ENCODE measurements around the gene DAPK2.

Gene DAPK2

DNA sequence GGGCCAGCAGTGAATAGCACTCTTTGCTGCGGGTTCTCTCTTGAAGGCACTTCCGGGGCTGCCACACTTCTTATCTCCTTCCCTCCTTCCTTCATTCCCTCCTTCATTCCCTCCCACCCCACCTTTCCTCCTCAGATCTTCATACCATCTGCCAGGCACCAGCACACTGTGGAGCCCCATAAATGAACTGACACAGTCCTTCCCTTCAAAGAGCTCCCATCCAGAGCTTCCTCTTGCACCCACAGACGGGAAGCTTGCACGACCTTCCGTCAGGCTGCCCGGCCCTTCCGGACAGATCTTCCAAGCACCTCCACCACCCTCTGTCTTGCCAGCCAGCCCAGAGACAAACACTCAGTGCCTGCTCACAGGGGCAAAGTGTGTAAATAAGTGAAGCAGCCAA, 147.1 kb downstream of the DAPK2 start:
- no peak for DNase-seq (ENCODE audit: low read depth in 3 of 3, low spot score in 1 of 3)

DNA sequence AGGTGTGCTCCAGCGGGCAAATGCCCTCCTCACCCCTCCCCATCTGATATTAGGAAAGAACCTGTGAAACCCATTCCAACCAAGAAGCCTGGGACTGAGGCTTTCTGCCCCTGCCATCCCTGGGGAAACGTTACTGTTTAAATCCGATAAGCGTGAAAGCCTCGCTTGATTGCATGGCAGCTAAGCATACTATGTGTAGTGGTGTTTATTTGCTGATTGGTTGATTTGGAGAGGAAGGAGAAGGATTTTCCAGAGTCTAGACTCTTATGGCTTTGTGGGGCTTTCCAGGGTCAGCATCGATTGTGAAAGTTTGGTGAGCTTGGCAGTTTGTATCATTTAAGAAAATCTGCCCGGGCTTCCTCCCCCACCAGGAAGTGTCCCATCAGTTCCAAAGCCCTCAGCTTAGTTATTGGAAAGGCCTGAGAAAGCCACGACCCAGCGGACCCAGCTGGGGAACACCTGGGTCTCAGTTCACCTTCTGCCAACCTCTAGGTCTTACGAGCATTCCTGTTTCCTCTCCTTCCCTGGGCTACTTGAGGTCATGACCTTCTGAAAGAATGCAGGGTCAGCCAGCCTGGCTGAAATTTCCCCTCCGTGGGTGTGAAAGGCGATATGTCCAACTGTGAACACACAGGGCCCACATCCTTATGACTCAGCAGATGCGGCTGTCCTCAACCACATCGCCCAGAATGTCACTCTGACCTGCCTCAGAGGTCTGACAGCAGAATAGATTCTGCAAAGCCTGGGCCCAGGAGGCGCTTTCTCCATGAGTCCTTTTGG, 149.8 kb downstream of the DAPK2 start:
- DNase-seq (ENCODE audit: low read depth in 3 of 3, low spot score in 1 of 3), result no peak

DNA sequence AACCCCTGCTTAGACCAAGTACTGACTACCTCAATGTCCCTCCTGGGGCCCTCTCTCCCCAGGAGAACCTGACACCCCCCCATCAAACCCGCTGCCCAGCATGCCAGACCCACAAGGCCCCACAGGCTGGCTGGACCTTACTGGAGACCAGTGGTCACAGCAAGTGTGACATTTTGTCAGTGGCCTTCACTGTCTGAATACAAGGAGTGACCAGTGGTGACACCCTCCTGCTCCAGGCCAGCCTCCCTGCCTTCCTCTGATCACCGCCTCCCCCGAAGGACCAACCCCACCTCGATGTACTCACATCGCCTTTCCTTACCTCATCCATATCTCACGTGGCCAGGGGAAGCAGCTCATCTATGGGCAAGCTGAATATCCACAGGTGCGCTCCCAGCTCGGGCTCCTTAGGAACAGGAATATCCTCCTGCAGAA, 150.5 kb downstream of the DAPK2 start:
- no peak for DNase-seq (ENCODE audit: low read depth in 3 of 3, low spot score in 1 of 3)

DNA sequence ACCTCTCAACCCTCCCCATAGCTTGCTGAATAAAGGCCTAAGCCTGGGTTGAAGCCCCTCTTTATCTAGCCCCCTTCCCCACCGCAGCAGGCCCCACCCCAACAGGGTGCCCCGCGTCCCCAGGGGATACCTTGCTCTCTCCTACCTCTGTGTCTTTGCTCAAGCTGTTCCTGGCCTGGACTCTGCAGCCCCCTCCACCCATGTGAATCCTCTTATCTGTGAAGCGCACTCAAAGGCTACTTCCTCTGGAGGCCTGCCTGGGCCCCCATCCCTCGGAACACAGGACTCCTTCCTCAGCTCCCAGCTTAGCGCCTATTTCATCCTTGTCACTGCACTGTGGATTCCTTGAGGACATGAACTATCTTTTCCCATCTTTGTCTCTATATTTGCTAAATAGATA, 151.1 kb downstream of the DAPK2 start:
- DNase-seq (ENCODE audit: low read depth in 3 of 3, low spot score in 1 of 3), result no peak

DNA sequence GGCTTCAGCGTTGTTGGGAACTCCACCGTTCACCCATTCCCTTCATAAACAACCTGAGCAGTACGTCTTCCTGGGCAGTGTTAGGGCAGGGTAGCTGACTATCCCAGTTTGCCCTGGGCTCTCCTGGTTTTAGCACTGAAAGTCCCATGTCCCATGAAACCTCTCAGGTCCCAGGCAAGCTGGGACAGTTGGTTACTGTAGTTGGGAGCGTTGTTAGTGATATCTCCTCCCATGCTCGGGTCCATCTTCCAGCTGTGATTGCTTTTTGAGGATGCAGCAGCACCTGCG, 151.7 kb downstream of the DAPK2 start:
- DNase-seq (ENCODE audit: low read depth in 3 of 3, low spot score in 1 of 3), result no peak

DNA sequence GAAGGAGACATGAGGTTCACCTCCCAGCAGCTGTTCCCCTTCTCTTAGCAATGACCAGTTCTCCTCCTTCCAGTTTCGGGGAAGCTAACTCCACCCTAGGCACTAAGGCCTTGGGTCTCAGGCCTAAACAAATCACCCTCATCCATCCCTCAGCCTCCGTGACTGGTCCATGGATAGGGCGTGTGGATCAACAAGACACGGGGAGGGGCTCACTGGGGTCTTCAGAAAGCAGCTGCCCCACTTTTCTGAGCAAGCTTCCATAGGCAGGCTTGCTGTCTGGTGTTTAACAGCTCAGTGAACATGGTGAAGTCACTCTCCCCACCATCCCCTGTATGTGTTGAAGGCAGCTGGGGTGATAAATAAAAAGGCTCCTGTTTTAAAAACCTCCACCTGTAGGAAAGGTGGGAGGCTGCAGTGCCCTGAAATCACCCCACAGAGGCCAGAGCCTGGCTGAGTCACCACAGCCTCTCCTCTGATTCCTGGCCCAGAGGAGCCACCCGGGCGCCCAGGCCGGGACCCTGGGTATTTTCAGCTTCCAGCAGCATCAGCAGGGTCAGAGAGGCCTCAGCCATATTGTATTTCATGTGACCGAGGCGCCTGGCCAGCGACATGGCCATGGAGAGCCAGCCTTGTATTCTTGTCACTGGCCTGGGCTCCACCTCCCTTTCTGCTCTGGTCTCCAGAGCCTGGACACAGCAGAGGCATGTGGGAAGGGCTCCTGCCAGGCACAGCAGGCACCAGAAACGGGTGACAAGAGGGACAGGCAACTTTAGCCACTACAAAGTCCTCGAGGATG, 152.2 kb downstream of the DAPK2 start:
- DNase-seq (ENCODE audit: low read depth in 3 of 3, low spot score in 1 of 3), result no peak

DNA sequence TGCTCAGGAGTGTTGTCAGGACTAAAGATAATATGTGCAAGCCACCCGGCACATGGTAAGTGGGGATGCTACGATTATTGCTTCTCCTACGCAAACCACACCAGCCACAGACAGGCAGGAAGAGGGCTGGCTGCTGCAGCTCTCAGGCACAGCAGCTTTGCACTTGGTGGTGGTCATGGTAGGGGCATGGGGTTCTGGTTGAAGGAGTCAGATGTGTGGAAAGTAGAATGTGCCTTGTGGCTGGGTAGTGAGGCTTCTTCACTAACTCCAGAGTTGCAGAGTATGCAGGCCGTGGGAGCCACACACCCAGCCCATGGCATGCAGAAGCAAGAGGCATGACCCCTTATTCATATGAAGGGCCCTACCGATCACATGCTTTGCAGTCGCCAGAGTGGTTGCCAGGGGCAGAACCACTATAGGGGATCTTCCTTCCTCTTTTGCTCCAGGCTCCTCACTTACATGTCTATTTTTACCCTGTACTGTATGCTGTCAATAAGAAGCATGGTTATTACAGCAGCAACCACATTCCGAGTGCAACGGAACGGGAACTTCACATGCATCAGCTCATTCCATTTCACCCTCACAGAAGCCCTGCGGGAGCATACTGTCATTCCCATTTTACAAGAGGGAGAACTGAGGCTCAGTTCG, 153.4 kb downstream of the DAPK2 start:
- peak; percentile 27 to 45 (median 43) for DNase-seq (ENCODE audit: low read depth in 3 of 3, low spot score in 1 of 3)

DNA sequence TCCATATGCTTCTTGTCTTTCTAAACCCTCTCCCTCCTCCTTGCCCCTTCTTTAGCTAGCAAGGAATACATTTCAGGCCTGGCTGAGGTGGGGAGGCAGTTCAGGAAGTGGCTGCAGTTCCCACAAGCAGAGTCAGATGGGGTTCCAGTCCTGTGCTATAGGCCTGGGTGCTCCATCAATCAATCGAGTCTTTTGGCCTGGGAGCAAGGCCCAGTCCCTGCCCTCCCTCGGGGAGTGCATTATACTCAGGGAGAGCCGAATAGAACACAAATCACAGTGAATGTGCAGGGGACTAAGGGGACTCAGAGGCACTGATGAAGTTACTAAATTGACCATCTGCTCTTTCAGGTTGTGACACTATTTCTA, 154.5 kb downstream of the DAPK2 start:
- no peak for DNase-seq (ENCODE audit: low read depth in 3 of 3, low spot score in 1 of 3)

DNA sequence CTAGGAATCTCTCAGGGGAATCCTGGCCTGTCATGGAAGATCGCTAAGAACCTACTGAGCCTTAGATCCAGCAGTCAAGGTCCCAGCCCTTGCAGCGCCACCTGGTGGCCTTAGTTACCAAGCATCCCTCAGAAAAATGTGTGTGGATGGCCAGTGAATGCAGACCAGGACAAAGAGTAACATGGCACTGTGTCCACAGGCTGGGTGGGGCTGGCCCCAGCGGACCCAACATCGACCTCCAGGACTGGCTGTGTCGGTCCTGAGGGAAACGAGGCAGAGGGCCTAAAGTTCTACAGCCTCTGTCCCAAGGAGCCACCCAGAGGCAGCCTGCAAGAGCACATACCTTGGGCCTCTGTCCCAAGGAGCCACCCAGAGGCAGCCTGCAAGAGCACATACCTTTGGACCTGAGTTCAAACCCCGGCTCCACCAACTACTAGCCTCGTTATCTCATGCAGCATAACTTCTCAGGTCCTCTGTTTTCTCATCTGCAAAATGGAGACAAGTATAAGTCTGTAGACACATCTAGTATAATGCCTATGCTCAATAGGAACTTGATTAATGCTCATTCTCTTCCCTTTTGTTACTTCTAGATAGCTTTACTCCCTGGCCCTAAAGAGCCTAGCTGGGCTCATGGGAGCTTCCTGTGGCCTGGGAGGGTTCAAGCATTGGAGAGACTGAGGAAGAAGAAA, 155.1 kb downstream of the DAPK2 start:
- peak; percentile 29 to 71 (median 47) for DNase-seq (ENCODE audit: low read depth in 3 of 3, low spot score in 1 of 3)

DNA sequence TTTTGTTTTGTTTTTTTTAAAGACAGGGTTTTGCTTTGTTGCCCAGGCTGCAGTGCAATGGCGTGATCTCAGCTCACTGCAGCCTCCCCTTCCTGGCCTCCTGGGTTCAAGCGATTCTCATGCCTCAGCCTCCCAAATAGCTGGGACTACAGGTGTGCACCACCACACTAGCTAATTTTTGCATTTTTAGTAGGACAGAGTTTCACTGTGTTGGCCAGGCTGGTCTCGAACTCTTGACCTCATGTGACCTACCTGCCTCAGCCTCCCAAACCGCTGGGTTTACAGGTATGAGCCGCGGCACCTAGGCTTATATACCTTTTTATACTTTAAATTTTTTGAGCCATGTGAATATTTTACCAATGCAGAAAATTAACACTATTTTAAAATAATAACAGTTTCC, 155.7 kb downstream of the DAPK2 start:
- DNase-seq (ENCODE audit: low read depth in 3 of 3, low spot score in 1 of 3), result no peak

DNA sequence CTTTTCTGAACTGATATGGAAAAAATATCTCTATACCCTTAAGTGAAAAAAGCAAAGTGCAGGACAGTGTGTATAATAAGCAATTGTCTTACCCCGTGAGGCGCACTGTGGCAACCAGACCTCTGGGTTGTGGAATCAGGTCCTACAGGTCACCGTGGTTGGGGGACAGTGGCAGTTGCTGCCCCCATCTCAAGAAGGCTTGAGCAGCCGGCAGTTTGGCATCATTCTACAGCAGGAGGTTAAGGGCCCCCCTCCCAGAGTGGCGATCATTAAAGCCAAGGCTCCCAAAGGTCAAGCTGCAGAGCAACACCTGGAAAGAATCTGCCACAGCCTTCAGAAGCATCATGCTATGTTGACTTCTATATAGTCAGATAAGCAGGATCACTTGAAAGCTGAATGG, 156.5 kb downstream of the DAPK2 start:
- no peak for DNase-seq (ENCODE audit: low read depth in 3 of 3, low spot score in 1 of 3)

DNA sequence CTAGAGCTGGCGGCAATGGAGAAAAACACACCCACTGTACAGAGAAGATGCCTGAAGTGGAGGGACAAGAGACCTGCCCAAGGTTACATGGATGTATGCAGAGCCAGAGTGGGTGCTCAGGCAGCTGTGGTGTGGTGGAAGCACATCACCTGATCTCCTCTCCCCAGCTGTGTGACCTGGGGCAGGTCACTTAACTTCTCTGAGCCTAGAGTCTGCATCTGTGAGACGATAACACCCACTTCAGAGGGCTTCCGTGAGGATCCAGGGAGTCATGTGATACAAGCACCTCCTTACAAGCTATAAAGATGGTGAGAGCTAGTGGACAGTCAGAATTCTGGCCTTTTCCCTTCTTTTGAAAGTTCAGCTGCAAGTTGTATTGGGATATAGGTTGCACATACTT, 157.5 kb downstream of the DAPK2 start:
- no peak for DNase-seq (ENCODE audit: low read depth in 3 of 3, low spot score in 1 of 3)

DNA sequence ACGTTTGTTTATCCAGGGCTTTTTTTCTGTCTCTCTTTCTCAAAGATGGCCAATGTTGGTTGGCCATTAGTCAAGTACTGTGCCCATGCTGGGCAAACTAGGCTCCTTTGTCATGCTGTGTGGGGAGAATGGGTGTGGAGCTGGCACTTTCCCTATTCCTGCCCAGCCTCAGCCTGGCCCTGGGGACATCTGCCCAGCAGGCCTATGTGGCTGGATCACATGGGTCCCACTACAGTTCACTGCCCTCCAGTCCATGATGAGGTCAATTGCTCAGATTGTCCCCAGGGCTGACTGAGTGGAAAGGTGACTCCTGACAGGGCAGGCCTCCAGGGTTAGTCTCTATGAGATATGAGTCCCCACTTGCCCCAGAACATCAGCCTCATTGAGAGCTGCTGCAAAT, 158.1 kb downstream of the DAPK2 start:
- DNase-seq (ENCODE audit: low read depth in 3 of 3, low spot score in 1 of 3), result no peak

DNA sequence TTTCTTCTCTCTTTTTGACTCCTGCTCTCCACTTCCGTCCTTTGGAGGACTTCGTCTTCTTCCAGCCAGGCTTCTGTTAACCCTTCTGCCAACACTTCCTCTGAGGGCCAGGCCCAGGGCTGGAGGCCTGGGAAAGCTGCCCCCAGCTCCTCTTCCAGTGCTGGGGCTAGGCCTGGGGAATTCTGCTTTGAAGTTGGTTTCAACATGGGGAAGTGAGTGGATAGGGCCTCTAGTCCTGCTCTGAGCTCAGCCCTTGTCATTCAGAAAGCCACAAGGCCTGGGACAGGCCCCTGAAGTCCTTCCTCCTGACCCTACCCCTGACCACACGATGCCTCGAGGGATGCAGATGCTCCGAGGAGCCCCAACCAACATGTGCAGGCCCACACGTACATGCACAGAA, 158.7 kb downstream of the DAPK2 start:
- DNase-seq (ENCODE audit: low read depth in 3 of 3, low spot score in 1 of 3), result no peak

DNA sequence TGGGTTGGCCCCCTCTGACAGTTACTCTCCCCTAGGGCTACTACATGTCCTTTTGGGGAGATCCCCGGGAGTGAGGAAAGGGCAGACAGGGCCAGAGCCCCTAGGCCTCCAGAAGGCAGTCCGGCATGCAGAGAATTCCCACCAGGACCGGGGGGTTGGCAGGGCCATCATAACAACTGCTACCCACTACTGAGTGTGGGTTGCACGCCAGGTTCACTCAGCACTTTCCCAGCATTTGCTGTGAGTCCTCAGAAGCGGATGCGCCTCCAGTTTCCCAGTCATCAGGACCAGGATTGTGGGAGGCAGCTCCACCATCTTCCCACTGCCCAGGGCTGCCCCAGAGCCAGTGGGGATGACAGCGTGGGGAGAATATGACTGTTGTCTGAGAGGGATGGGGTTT, 161.3 kb downstream of the DAPK2 start:
- DNase-seq (ENCODE audit: low read depth in 3 of 3, low spot score in 1 of 3), result no peak

DNA sequence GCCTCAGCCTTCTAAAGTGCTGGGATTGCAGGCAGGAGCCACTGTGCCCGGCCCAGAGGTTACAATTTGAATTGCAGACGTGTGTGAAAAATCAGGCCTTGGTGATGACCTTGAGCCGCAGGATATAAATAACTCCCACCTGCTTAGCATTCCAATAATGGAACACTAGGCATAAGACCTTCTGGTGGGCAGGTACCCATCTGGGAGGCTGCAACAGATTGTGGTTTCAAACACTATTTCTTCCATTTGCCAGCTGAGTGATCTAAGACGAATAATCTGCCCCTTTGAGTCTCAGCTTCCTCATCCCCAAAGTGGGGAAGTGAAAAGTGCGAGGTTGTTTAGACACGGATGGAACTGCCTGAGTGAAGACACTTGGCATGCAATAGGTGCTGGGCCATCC, 164.9 kb downstream of the DAPK2 start:
- DNase-seq (ENCODE audit: low read depth in 3 of 3, low spot score in 1 of 3), result no peak

DNA sequence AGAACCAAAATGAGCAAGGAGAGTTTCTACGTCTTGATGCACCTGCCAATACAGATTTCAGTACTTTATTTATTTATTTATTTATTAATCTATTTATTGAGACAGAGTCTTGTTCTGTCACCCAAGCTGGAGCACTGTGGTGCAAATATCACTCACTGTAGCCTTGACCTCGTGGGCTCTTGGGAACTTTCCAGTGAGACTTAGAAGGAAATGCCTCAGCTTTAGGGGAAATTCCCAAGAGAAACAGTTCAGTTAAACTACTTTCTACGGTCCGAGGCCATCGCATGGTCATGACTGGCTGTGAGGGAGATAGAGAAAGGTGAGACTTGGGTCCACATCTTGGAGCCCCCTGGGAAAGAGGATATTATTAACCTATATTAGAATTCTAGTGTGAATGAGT, 165.5 kb downstream of the DAPK2 start:
- no peak for DNase-seq (ENCODE audit: low read depth in 3 of 3, low spot score in 1 of 3)

DNA sequence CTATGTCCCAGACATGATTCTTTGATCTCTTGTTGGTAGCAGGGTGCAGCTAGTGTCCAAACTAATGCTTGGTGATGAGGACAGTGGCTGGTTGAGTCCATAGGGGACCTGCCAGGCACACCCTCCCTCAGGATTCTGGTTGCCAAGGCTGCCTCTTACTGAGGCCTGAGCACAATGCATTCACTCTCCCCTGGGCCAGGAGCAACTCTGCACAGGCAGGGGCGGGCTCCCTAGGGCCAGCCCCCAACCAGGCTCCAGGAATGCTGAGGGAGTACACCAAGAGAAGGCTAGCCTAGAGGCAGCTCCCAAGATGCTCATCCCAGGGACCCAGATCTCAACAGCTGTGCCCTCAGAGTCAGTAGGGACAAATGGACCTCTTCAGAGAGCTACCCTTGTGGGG, 166.3 kb downstream of the DAPK2 start:
- DNase-seq (ENCODE audit: low read depth in 3 of 3, low spot score in 1 of 3), result no peak

DNA sequence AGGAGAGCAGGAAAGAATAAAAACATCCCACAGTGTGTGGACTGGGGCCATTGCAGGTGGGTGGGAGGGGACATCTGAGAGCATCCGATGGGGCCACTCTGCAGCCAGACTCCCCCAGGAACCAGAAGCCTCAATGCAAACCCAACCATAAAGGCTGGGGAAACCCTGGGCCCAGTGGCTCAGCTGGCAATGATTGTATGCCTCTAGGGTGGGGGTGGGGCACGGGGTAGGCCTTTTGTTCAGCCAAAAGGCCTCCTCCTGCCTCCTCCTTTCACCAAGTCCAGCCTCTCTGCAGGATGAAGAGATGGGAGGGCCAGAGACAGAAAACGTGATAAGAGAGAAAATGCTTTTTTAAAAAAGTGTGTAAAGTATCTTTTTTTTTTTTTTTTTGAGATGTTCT, 167.1 kb downstream of the DAPK2 start:
- DNase-seq (ENCODE audit: low read depth in 3 of 3, low spot score in 1 of 3), result no peak

DNA sequence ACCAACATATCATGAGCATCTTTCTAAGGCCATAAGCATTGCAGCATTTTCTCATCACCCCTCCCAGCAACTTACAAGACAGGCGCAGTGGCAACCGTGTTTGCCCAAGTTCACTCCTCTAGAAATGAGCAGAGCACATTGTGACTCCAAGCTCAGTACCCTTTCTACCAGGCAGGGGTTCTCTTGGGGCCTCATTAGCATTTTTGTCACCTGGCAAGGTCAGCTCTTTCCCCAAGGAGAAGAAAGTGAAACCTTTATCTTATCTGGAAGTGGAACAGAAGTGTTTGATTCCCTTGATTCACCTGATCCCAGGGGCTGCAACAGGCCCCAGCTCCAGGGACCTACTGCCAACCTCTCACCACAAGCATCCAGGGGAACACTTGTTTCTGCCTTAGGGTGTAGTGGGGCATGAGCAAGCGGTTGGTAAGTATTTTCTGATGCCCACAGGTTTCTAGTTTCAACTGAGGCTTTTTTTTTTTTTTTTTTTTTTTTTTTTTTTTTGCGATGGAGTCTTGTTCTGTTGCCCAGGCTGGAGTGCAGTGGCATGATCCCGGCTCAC, 168.5 kb downstream of the DAPK2 start:
- DNase-seq (ENCODE audit: low read depth in 3 of 3, low spot score in 1 of 3), result no peak

DNA sequence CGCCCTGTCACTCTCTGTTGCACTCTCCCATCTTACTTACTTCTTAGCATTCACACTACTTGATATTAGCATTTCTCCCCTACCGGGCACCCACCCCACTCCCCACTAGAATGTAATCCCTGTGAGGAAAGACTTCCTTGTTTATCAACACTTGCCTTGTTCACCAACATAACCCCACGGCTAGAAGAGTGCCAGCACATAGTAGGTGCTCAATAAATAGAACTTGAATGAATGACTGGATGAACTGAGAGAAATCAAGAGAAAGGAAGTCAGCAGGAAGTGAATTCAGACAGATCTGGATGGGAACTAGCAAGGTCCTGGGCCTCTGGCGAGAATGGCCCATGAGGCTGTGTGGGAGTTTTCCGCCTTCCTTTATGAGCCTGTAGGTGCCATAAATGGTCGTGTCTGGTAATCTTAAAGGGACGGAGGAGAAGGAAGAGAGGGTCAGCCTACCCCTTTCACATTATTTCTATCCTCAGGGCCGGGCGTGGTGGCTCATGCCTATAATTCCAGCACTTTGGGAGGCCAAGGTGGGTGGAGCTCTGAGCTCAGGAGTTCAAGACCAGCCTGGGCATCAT, 170.1 kb downstream of the DAPK2 start:
- DNase-seq (ENCODE audit: low read depth in 3 of 3, low spot score in 1 of 3), result no peak

All from stimulated activated CD4-positive, alpha-beta T cell treated with anti-CD3 and anti-CD28 coated beads, TNF-alpha, amount 100 ng/mL, for 1 hour (primary cell).